Stimulated activated memory B cell treated with anti-CD40 and anti-IgM and Interleukin-4, amounts not matched to agents 10 μg/mL and 1 μg/mL and 100 μg/mL, for 72 hours (primary cell): ENCODE measurements around the gene OLA1.
A peak's percentile ranks its signal among the peaks of the same experiment; 100 is the strongest.

ENCODE experiments used
- ATAC-seq: fragments of 150-1000 bp; cut with Tn5 transposase; 2 replicates; pipeline ENCODE4 v1.10.0; 2021
- H3K27ac Mint-ChIP-seq: one replicate; pipeline ENCODE4 v1.8.0; 2022; ENCODE audit warnings: mild to moderate bottlenecking, mixed read lengths
- H3K27me3 Mint-ChIP-seq: one replicate; pipeline ENCODE4 v1.8.0; 2022; ENCODE audit warnings: mixed read lengths
- H3K36me3 Mint-ChIP-seq: one replicate; pipeline ENCODE4 v1.8.0; 2022; ENCODE audit warnings: mixed read lengths
- H3K4me1 Mint-ChIP-seq: one replicate; pipeline ENCODE4 v1.8.0; 2022; ENCODE audit warnings: mixed read lengths
- H3K4me3 Mint-ChIP-seq: one replicate; pipeline ENCODE4 v1.8.0; 2022; ENCODE audit warnings: mild to moderate bottlenecking, moderate library complexity, mixed read lengths
- H3K9me3 Mint-ChIP-seq: one replicate; pipeline ENCODE4 v1.8.0; 2022; ENCODE audit warnings: mixed read lengths

The OLA1 gene

GRCh38 chr2:174036825-174037224 is 211.5 kb downstream of the OLA1 start:
- no peak for ATAC-seq
- H3K27ac Mint-ChIP-seq = no peak overlapping the region
- no peaks in the 10 kb centered on the region for H3K27me3 Mint-ChIP-seq
- peaks cover 57% of the 10 kb centered on the region for H3K4me1 Mint-ChIP-seq
- H3K36me3 Mint-ChIP-seq = no peaks in the 10 kb centered on the region
- H3K9me3 Mint-ChIP-seq = no peaks in the 10 kb centered on the region
- no peak overlapping the region for H3K4me3 Mint-ChIP-seq

GRCh38 chr2:174035981-174036742 is 212.2 kb downstream of the OLA1 start:
- H3K9me3 Mint-ChIP-seq = no peaks in the 10 kb centered on the region
- H3K4me1 Mint-ChIP-seq = peaks cover 64% of the 10 kb centered on the region
- H3K4me3 Mint-ChIP-seq = no peak overlapping the region
- no peaks in the 10 kb centered on the region for H3K36me3 Mint-ChIP-seq
- no peak for ATAC-seq
- no peaks in the 10 kb centered on the region for H3K27me3 Mint-ChIP-seq
- peak overlapping the region; percentile 16 for H3K27ac Mint-ChIP-seq

- Mint-ChIP-seq H3K9me3 (no peaks in the 10 kb centered on the region), H3K27me3 (no peaks in the 10 kb centered on the region), H3K4me3 (no peak overlapping the region), H3K27ac (no peak overlapping the region), H3K36me3 (no peaks in the 10 kb centered on the region), H3K4me1 (peaks cover 67% of the 10 kb centered on the region)
- ATAC-seq = no peak
Measured at GRCh38 chr2:174035117-174035635, 213.2 kb downstream of the OLA1 start.

GRCh38 chr2:174033163-174033550 is 215.2 kb downstream of the OLA1 start:
- Mint-ChIP-seq H3K4me3 (no peak overlapping the region), H3K27me3 (no peaks in the 10 kb centered on the region), H3K27ac (peak overlapping the region; percentile 70), H3K36me3 (no peaks in the 10 kb centered on the region), H3K9me3 (no peaks in the 10 kb centered on the region), H3K4me1 (peaks cover 47% of the 10 kb centered on the region)
- ATAC-seq = no peak

- ATAC-seq = no peak
- H3K4me1 Mint-ChIP-seq = peaks cover 34% of the 10 kb centered on the region
- H3K9me3 Mint-ChIP-seq = no peaks in the 10 kb centered on the region
- H3K36me3 Mint-ChIP-seq = no peaks in the 10 kb centered on the region
- no peaks in the 10 kb centered on the region for H3K27me3 Mint-ChIP-seq
- H3K4me3 Mint-ChIP-seq = no peak overlapping the region
- H3K27ac Mint-ChIP-seq = peak overlapping the region; percentile 70
Measured at GRCh38 chr2:174031226-174031625, 217.1 kb downstream of the OLA1 start.

GRCh38 chr2:174028935-174029334 is 219.4 kb downstream of the OLA1 start:
- ATAC-seq = no peak
- Mint-ChIP-seq H3K27me3 (no peaks in the 10 kb centered on the region), H3K27ac (no peak overlapping the region), H3K4me3 (no peak overlapping the region), H3K4me1 (peaks cover 30% of the 10 kb centered on the region), H3K36me3 (no peaks in the 10 kb centered on the region), H3K9me3 (no peaks in the 10 kb centered on the region)

- no peak overlapping the region for H3K27ac Mint-ChIP-seq
Measured at GRCh38 chr2:174027956-174028355, 220.4 kb downstream of the OLA1 start.

GRCh38 chr2:174026122-174026845 is 222.0 kb downstream of the OLA1 start:
- Mint-ChIP-seq H3K9me3 (no peaks in the 10 kb centered on the region), H3K4me3 (no peak overlapping the region), H3K36me3 (no peaks in the 10 kb centered on the region), H3K4me1 (peaks cover 26% of the 10 kb centered on the region), H3K27ac (no peak overlapping the region), H3K27me3 (no peaks in the 10 kb centered on the region)
- ATAC-seq = no peak

More at GRCh38 chr2:174027956-174028355, 220.4 kb downstream of the OLA1 start:
- no peaks in the 10 kb centered on the region for H3K27me3 Mint-ChIP-seq
- no peak overlapping the region for H3K4me3 Mint-ChIP-seq
- no peaks in the 10 kb centered on the region for H3K9me3 Mint-ChIP-seq
- peaks cover 31% of the 10 kb centered on the region for H3K4me1 Mint-ChIP-seq
- no peaks in the 10 kb centered on the region for H3K36me3 Mint-ChIP-seq
- no peak for ATAC-seq

- Mint-ChIP-seq H3K36me3 (no peaks in the 10 kb centered on the region), H3K9me3 (no peaks in the 10 kb centered on the region), H3K4me3 (no peak overlapping the region), H3K27me3 (no peaks in the 10 kb centered on the region), H3K27ac (no peak overlapping the region), H3K4me1 (peaks cover 26% of the 10 kb centered on the region)
- ATAC-seq = no peak
Measured at GRCh38 chr2:174025271-174026121, 222.8 kb downstream of the OLA1 start.

GRCh38 chr2:174024524-174025270 is 223.6 kb downstream of the OLA1 start:
- no peaks in the 10 kb centered on the region for H3K36me3 Mint-ChIP-seq
- peaks cover 26% of the 10 kb centered on the region for H3K4me1 Mint-ChIP-seq
- H3K27ac Mint-ChIP-seq = peak overlapping the region; percentile 49
- no peak for ATAC-seq
- no peak overlapping the region for H3K4me3 Mint-ChIP-seq
- H3K27me3 Mint-ChIP-seq = no peaks in the 10 kb centered on the region
- H3K9me3 Mint-ChIP-seq = no peaks in the 10 kb centered on the region

- H3K36me3 Mint-ChIP-seq = no peaks in the 10 kb centered on the region
- H3K4me1 Mint-ChIP-seq = peaks cover 26% of the 10 kb centered on the region
- ATAC-seq = peak; percentile 42
- H3K9me3 Mint-ChIP-seq = no peaks in the 10 kb centered on the region
- H3K4me3 Mint-ChIP-seq = no peak overlapping the region
- no peaks in the 10 kb centered on the region for H3K27me3 Mint-ChIP-seq
- H3K27ac Mint-ChIP-seq = peak overlapping the region; percentile 49
Measured at GRCh38 chr2:174023591-174024523, 224.5 kb downstream of the OLA1 start.
